Glomerular visceral epithelial cell (primary cell): ENCODE results near the gene GP1BB.
"Not testable (repeated sequence)": the region's sequence is repeated elsewhere in the genome, so short reads cannot be mapped to it uniquely, and the experiment has no call there.

Experiments
- DNase-seq: peaks from one replicate; pipeline ENCODE4 v3.0.0-alpha.2; 2016; ENCODE audit errors: extremely low spot score

Gene GP1BB

DNA sequence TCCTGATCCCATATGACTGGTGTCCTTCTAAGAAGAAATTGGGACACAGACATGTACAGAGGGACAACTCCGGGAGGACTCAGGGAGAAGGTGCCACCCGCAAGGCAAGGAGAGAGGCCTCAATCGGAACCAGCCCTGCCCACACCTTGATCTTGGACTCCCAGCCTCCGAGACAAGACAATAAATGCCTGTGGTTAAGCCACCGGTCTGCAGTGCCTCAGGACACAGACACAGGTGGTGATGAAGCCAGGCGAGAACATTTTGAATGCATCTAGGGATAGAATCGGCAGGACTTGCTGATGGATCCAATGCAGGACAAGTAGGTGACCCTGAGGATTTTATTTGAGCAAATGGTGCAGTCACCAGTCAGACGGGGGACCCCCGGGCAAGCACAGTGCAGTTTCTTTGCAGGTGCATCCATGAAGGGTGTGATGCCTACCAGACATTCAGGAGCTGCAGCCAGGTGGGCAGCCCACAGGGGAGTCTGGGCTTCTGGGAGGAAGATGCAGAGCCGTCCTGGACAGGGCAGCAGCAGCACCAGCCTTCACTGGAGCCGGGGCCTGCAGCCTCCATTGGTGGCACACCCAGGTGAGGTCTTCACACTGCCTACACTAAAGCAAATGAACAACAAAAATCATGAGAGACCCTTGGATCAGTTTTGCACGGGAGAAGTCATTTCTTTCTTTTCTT lies 29.2 kb upstream of the GP1BB start:
- DNase-seq = no peak

DNA sequence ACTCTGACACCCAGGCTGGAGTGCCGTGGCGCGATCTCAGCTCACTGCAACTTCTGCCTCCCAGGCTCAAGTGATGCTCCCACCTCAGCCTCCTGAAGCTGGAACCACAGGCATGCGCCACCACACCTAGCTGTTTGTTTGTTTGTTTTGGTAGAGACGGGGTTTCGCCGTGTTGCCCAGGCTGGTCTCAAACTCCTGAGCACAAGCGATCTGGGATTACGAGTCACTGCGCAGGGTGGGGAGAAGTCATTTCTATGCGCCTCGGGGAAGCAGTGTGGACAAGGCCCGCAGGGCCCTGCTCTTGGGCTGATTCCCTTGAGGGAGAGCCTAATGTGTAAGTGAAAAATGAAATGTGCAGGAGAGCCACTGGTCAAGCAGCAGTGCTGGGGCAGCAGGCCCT lies 28.6 kb upstream of the GP1BB start:
- DNase-seq = no peak

DNA sequence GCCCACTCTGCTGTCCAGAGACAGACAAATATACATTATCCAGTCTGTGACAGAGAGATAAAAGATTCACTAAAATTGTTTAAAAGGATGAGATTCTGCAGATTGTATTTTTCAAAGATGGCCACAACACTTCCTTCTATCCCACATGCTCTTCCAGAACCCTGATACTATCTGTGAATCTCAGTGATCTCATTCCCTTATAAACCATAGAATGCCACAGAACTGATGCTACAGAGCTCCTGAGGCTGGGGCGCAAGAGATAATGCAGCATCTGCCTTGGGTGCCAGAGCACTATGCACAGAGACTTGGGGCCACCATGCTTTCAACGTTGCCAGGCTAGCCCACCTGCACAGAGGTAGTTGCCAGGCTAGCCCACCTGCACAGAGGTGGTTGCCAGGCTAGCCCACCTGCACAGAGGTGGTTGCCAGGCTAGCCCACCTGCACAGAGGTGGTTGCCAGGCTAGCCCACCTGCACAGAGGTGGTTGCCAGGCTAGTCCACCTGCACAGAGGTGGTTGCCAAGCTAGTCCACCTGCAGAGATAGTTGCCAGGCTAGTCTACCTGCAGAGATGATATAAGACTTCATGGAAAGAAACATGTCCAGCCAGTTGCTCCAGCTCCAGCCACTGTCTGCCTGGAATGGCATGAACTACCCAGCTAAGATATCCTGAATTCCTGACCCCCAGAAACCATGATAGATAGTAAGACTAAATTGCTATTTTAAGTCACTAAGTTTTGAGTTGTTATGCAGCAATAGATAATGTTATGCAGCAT lies 26.6 kb upstream of the GP1BB start:
- no peak for DNase-seq

DNA sequence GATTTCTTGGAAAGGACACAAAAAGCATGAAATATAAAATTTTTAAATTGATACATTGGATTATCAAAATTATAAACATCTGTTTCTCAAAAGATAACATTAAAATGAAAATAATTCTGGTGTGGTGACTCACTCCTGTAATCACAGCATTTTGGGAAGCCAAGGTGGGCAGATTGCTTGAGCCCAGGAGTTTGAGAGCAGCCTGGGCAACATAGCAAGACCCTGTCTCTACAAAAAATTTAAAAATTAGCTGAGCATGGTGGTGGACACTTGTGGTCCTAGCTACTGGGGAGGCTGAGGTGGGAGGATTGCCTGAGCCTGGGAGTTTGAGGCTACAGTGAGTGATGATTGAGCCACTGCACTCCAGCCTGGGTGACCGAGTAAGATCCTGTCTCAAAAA lies 25.5 kb upstream of the GP1BB start:
- DNase-seq = not testable (repeated sequence)

DNA sequence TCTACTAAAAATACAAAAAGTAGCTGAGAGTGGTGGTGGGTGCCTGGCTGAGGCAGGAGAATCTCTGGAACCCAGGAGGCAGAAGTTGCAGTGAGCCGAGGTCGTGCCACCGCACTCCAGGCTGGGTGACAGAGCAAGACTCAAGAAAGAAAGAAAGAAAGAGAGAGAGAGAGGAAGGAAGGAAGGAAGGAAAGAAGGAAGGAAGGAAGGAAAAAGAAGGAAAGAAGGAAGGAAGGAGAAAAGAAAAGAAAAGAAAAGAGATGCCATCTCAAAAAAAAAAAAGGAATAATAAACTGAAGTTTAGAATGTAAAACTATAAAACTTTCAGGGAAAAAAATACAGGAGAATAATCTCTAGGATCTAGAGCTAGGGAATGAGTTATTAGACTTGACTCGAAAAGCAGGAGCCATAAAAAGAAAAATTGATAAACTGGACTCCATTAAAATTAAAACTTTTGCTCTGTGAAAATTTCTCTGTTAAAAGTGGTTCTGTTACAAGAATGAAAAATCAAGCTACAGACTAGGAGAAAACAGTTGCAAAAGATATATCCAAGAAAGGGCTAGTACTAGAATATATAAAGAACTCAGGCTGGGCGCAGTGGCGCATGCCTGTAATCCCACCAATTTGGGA lies 22.4 kb upstream of the GP1BB start:
- no peak for DNase-seq

DNA sequence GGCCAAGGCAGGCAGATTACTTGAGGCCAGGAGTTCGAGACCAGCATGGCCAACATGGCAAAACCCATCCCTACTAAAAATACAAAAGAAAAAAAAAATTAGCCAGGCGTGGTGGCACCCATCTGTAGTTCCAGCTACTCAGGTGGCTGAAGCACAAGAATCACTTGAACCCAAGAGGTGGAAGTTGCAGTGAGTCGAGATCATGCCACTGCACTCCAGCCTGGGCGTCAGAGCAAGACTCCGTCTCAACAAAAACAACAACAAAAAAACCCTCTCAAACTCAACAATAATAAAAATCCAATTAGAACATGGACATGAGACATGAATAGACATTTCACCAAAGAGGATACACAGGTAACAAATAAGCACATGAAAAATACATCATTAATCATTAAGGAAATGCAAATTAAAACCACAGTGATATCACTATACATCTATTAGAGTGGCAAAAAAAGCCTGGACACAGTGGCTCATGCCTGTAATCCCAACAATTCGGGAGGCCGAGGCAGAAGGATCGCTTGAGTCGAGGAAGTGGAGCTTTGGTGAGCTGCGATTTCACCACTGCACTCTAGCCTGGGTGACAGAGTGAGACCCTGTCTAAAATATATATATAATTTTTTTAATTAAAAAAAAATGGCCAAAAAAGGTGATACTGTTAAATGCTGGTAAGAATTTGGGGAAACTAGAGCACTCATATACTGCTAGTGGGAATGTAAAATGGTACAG lies 21.8 kb upstream of the GP1BB start:
- no peak for DNase-seq

DNA sequence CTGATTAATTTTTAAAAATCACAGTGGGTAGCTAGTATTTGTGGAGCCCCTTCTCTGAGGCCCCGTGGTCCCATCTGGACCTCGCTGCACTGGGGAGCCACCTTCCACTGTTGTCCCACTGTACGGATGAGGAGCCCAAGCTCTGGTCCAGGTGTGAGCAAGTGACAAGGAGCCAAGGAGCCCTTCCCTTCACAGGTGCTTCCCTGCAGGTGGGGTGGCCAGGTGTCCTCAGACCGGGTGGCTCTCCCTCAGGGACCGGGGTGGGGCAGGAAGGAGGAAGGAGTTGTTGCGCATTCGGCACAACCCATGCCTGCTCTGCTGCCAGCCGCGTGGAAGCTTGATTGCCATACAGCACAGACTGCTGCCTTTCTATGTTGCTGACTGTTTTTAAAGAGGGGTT lies 19.5 kb upstream of the GP1BB start:
- no peak for DNase-seq

DNA sequence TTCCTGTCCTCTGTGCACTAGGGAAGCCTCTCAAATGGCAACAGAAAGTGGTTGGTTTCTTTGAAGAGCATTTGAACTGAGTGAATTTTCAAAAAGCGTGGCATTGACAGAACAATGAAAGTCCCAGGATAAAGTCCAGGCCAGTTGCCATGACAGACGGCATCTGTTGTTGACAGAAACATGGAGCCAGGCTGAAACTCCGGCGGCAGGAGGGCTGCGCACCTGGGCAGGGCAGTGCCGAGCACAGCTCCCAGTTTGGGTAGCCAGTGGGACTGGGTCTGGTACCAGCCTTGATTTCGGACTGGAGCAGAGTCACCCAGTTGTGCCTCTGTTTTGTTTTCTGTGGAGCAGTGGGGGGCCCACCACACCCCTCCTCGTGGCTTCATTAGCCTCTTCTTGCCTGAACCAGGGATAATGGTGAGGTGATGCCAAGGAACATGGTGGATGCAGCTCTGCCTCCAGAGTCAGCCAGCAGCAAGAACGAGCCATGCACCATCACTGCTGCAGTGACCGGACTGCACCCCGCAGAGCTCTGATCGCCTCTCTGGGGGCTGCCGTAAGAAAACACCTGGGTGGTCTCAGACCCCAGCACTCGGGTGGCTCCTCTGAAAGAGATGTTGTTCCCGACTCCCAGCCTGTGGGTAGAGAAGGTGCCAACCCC lies 18.9 kb upstream of the GP1BB start:
- DNase-seq = no peak

DNA sequence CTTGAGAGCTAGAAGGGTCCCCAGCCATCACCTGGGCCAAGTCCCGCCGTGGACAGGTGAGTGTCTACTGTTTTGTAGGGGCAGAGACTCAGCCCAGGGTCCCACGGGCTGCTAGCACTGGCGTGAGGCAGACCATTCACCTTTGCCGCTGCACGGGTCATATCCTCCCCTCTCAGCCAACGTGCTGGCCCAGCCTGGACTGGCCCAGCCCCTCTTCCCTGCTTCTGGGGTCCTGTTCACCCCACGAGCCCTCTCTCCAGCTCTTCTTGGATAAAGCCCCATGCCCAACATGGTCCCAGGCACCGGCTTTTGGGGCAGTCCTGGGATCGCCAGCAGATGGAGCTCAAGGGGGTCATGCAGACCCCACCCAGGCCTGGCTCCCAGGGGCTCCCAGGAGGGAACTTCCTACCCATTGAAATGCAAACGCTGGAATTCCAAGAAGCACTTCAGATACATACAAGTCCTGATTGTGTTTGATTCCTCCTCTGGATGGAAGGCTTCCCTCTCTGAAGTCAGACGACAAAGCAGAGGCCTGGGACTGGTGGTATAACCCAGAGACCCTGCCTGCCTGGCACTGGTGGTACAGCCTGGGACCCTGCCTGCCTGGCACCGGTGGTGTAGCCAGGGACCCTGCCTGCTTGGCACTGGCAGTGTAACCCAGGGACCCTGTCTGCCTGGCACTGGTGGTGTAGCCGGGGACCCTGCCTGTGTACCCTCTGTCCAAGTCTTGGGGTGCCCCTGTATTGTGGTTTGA lies 18.0 kb upstream of the GP1BB start:
- DNase-seq = no peak

DNA sequence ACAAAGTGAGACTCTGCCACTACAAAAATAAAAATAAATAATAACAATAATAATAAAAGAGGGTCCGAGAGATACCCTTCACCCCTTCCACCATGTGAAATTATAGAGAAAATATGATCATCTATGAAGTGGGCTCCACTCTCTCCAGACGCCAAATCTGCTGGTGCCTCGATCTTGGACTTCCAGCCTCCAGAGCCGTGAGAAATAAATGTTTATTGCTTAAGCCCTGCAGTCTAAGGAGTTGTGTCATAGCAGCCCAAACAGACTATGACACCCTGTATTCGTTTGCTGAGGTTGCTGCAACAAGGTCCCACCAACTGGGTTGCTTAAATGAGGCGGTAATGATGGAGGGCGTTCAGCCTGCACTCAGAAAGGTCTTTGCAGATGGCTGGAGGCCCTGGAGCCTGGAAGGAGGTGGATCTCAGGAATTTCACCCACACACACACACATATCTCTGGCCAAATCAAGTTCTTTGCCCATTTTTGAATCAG lies 16.6 kb upstream of the GP1BB start:
- DNase-seq = no peak

DNA sequence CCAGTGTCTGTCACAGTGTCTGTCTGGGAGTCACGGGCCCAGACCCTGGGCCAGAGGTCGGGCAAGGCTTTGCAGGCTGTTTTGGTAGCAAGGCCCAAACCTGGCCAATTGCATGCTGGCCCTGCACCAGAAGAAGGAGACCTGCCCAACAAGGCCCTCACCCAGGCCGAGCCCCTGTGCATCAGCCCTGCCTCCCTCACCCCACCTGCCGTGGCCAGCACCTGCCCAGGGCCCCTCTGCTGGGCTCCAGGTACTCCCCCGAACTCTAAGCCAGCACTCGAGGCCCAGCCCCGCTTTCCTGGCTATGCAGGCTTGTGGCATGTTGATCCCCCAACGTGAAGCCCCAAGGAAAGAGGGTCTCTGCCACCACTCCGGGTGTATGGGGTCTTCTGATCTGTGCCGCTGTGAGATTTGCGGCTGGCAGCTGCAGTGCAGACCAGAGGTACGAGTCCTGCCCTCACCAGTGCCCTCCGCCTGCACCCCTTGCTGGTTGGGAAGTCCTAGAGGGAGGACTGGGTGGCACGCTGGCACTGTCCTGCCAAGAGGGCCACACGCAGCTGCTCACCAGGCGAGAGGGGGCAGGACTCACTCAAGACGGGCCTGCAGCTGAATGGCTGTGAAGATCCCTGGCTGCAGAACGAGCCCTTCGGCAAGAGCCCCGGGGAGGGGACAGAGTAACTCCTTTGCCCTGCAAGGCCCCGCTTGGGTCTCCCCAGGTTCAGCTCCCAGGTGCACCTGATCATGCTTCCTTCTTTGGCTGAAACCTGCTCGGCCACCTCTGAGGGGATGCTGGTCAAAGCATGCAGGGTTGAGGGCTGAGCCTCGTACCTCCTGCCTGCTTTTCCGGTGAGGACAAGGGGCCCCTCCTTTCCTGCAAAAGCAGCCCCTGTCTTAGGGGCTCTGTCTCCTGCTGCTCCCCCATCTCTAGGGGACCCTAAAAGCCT lies 15.7 kb upstream of the GP1BB start:
- no peak for DNase-seq

DNA sequence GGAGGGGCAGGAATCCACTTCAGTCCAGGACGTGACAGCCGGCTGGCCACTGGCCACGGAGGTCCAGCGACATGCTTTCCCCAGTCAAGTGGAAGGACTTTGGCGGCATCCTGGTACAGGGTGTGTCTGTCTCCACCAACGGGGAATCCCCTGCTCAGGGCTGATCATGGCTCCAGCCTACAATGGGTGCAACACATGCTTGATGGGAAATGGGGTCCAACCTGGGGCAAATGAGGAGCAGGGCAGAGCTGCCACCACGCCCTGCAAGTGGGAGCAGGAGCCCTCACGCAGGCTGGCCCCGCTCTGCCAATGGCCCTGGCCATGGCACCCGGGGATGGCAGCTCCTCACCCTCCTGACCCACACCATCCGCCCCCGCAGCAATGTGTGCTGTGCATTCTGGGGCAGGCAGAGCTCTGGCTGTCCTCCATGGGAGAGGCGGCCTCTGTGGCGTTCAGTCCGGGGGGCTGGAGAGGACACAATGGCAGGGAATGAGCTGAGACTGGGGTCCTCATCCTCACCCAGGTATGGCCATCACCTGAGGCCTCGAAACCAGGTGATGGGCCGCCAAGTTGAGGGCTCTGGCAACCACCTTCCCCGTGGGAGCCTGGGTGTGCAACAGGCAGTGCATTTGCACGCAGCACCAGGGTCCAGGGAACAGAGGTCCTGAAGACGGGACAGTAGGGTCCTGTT lies 14.9 kb upstream of the GP1BB start:
- DNase-seq = no peak

DNA sequence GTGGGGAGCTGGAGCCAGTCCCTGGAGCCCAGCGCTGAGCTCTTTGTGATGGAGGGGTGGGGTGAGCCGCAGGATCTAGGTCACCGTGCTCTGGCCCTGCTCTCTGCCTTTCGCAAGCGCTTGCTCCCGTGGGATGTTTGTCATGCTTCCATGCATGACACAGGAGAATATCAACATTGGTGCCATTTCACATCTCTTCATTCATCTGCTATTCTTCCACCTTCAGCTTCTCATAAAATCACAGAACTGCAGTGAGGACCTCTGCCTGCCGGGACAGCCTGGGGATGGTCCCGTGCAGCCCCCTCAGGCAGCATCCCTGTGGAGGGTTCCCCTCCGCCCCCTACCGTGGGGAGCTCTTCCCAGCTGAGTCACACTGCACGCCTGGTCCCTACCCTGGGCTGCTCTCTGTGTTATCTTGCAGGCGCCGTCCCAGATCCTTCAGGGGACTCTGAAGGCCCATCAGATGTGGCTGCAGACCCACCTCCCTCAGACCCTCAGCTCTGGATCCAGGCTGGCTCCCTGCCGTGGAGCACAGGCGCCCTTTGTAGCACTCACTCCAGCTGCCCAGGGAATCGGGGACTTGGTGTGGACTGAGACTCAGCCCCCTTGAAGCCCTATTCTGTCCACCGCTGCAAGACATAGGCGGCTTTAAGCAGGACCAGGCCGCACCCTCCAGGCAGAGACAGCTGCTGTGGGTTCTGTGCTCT lies 14.1 kb upstream of the GP1BB start:
- no peak for DNase-seq

DNA sequence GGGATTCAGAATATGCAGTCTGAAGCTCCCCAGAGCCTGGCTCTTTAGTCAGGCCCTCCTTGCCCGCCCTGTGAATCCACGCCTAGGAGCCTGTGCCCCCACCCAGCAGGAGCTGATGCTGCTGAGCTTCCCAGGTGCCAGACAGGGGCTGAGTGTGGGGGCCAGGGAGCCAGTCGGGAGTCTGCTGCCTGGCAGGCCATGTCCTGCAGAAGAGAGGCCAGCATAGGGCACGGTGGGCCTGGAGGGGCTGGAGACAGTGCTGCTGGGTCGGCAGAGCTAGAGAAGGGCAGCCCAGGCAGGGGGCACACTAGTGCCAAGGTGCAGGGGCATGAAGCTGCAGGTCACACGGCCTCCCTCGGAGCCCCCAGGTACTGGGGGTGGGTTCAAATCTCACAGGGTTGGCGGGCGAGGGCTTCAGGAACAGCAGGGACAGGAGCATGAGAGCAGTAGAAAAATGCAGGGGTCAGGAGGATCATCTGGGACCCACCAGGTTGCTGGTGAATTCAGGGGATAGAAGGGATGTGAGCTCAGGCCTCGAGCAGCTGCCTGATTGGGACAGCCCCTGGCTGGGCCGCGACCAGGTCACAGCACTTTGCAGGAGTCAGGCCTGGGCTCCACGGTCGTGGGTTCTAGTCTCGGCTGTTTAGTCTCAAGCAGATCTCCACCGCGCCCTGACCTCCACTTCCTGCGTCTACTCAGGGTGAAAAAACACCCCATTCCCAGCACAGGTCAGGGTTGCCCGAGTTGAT lies 13.1 kb upstream of the GP1BB start:
- no peak for DNase-seq

DNA sequence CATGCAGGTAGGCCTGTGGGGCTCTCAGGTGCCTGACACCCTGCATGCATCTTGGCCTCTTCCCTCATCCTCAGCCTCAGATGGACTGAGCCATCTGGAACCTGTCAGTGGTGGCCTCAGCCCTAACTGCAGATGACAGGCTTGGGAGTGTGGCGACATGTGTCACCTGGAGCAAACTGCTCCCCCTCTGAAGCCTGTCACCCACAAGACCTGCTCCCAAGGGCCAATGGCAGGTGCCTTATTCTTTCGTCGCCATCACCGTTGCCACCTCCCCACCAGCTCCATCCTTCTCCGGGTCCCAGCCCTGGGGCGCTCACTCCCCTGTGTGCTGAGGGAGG lies 12.6 kb upstream of the GP1BB start:
- DNase-seq = no peak

DNA sequence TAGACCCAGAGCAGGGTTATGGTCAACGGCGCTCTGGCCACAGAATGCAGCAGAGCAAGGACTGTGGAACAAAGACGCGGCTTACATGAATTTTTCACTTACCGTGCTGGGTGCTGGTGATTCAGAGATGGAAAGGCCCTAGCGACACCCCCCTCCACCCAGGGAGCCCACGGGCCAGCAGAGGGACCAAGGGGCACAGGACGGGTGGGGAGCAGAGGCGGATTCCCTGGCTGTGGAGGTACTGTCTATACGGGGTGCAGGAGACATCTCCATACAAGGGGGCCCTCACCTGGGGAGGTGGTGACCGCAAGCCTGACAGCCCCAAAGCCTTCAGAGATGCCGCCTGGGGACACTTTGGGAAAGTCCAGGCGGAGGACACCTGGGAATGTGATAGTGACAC lies 10.1 kb upstream of the GP1BB start:
- DNase-seq = no peak

DNA sequence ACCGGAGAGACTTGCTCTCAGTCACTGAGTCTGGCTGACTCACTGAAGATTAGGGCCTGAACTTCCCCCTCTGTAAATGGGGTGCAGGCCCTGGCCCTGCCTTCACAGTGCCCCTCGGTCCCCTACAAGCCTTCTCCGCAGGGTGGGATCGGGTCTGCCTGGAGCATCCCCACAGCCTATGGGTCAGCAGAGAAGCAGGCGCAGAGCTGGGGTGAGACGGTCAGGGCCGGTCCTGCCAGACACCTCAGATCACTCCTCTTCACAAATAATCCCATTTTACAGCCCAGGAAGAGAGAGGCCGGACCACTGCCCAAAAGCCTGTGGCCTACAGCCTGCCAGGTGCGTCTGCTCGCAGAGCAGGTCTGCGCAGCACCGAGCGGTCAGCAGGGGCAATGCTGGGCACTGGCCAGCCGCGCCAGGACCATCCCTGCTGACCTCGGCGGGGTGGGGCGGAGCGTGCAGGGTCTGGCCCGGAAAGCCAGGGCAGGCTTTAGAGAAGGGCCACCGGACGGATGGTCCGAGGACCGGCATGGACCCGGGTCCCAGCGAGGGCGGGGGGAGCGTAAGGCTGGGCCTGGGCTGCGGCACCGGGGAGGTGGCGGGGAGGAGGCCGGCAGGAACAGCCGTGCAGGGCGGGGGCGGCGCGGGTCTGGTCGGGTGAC lies 9.6 kb upstream of the GP1BB start:
- no peak for DNase-seq
